ENCODE data around the gene DLG2. TPM values are rescaled to one million over a fixed set of nuclear protein-coding genes. Genes with fewer than 3 reads are reported as not detected.

DLG2 gene
- total and polyA plus RNA-seq, 2 of the 8 experiments (the other 6 are each of a cell fraction or from before 2014, with no cell fraction given): 1.7 to 14.3 TPM

GRCh38 chr11:85540635-85541205, 86.4 kb downstream of the DLG2 start:
- peak in 1 of 2 experiments; percentile 25 for DNase-seq (ENCODE audit: low read depth in 1 of 2, low spot score in 2 of 2)

More at GRCh38 chr11:85540635-85541205, 86.4 kb downstream of the DLG2 start:
- H3K56ac ChIP-seq (replicated peaks; ENCODE audit: insufficient read length, low read depth, low read length): peak overlapping the region; percentile 3
- 0 out of 2 replicates have a peak overlapping the region, but pooled peaks have one; percentile 9 for H2AK5ac ChIP-seq (ENCODE audit: low read depth, low read length)
- no peaks in the 10 kb centered on the region for H3K23me2 ChIP-seq (ENCODE audit: low read depth, low read length)
- no peaks in the 10 kb centered on the region for H4K20me1 ChIP-seq (replicated peaks in 1 of 2; ENCODE audit: control insufficient read depth in 1 of 2, insufficient read depth in 2 of 2, low read length in 2 of 2)
- peak overlapping the region; percentile 23; the same call in 1 of the 2 replicates for H2BK12ac ChIP-seq (ENCODE audit: low read depth, low read length)
- no peak overlapping the region for H3K14ac ChIP-seq (ENCODE audit: insufficient read length)
- H2AFZ ChIP-seq (ENCODE audit: low read length): no peak overlapping the region
- H3K18ac ChIP-seq (ENCODE audit: extremely low read depth, low read length): peak overlapping the region; percentile 81
- peaks cover 0 to 3% of the 10 kb centered on the region in 2 experiments; a peak in 1 of 4 replicates for H3K9me3 ChIP-seq (ENCODE audit: insufficient read depth in 2 of 2, low read depth in 1 of 2, low read length in 1 of 2)
- H3K79me1 ChIP-seq (ENCODE audit: low read depth, low read length): no peaks in the 10 kb centered on the region
- no peak overlapping the region for H3K9ac ChIP-seq (replicated peaks in 1 of 4; ENCODE audit: extremely low read depth in 1 of 4, low read depth in 3 of 4, low read length in 3 of 4)
- H3K79me2 ChIP-seq (ENCODE audit: control insufficient read depth in 1 of 2, insufficient read depth in 2 of 2, low read length in 2 of 2): no peaks in the 10 kb centered on the region
- WGBS, 2 experiments (ENCODE audit: extremely low coverage in 1 of 2, insufficient coverage in 1 of 2, insufficient read length in 1 of 2, insufficient replicate concordance in 2 of 2, low coverage in 1 of 2, low lambda C conversion rate in 2 of 2, missing lambda C conversion rate in 1 of 2): 49% methylated on average over 6 of the region's 6 CpGs; no CpG with 5 or more reads in 1 of the 2 experiments
- ChIA-PET CTCF (ENCODE audit: partially characterized antibody) (interaction anchor here (1.0 to 1.7 kb wide), 7 partner anchors 9 to 180 kb away, joined by 3 to 5 read pairs (median 4); no protein-coding TSS in a partner anchor), POLR2A (ENCODE audit: partially characterized antibody) (no interaction called here)
- H3K4me3 ChIP-seq (ENCODE audit: extremely low read depth in 1 of 4, insufficient read depth in 2 of 4, low read depth in 3 of 4, low read length in 4 of 4): no peak overlapping the region
- peak overlapping the region; percentile 47 for H4K91ac ChIP-seq (replicated peaks; ENCODE audit: insufficient read length, low read length)
- H3K36me3 ChIP-seq (ENCODE audit: control insufficient read depth in 2 of 4, insufficient read depth in 4 of 4, low read length in 3 of 4): no peaks in the 10 kb centered on the region; a peak in 1 of 8 replicates
- peak overlapping the region; percentile 36 for H4K5ac ChIP-seq (ENCODE audit: insufficient read length, low read depth, low read length)
- H3K27me3 ChIP-seq (replicated peaks in 1 of 4; ENCODE audit: control insufficient read depth in 3 of 4, extremely low read depth in 1 of 4, insufficient read depth in 3 of 4, low read length in 3 of 4): no peaks in the 10 kb centered on the region
- peak overlapping the region; percentile 77; the same call in 1 of the 2 replicates for H2BK5ac ChIP-seq (ENCODE audit: low read depth, low read length)
- no peak for FAIRE-seq
- H2BK120ac ChIP-seq (replicated peaks; ENCODE audit: low read depth, low read length): peak overlapping the region; percentile 79
- peak overlapping the region; percentile 41; the same call in 1 of the 2 replicates for H3K27ac ChIP-seq (ENCODE audit: low read depth, low read length)
- TF ChIP-seq, protein P1, sequence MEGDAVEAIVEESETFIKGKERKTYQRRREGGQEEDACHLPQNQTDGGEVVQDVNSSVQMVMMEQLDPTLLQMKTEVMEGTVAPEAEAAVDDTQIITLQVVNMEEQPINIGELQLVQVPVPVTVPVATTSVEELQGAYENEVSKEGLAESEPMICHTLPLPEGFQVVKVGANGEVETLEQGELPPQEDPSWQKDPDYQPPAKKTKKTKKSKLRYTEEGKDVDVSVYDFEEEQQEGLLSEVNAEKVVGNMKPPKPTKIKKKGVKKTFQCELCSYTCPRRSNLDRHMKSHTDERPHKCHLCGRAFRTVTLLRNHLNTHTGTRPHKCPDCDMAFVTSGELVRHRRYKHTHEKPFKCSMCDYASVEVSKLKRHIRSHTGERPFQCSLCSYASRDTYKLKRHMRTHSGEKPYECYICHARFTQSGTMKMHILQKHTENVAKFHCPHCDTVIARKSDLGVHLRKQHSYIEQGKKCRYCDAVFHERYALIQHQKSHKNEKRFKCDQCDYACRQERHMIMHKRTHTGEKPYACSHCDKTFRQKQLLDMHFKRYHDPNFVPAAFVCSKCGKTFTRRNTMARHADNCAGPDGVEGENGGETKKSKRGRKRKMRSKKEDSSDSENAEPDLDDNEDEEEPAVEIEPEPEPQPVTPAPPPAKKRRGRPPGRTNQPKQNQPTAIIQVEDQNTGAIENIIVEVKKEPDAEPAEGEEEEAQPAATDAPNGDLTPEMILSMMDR (IDR thresholded peaks at IDR 0.05; ENCODE audit: control extremely low read depth in 1 of 3, insufficient read depth in 1 of 3, low read depth in 1 of 3, low read length in 3 of 3): peak; percentile 18 to 68 (median 65); a peak in 3 of 4 replicates
- TF ChIP-seq RAD21 (IDR thresholded peaks at IDR 0.05 in 1 of 2, conservative IDR thresholded peaks at IDR 0.05 in 1 of 2; ENCODE audit: low read depth in 2 of 2, low read length in 2 of 2) (peak; percentile 37 to 57), SAP30 (IDR thresholded peaks at IDR 0.05; ENCODE audit: insufficient read depth, insufficient replicate concordance, low read length) (no peak)
- peak overlapping the region; percentile 82 for H3K4ac ChIP-seq (replicated peaks; ENCODE audit: insufficient read length, low read depth, low read length)
- no peak overlapping the region for H3K4me2 ChIP-seq (ENCODE audit: insufficient read depth in 1 of 2, low read depth in 2 of 2, low read length in 2 of 2)
- H3K4me1 ChIP-seq (replicated peaks in 1 of 4; ENCODE audit: control insufficient read depth in 3 of 4, insufficient read depth in 4 of 4, low read length in 3 of 4): peaks cover 0 to 12% (median 7%) of the 10 kb centered on the region in 4 experiments; a peak in 6 of 7 replicates
- H3K23ac ChIP-seq (ENCODE audit: insufficient read length): no peak overlapping the region
- no peak overlapping the region for H4K8ac ChIP-seq (ENCODE audit: extremely low read depth, insufficient read depth, low read length)
- H2BK20ac ChIP-seq (ENCODE audit: low read length): peak overlapping the region; percentile 77; the same call in 1 of the 2 replicates
- H2BK15ac ChIP-seq (ENCODE audit: low read length): no peak overlapping the region
